ENCODE results near the gene ERFE.
A peak's percentile ranks its signal among the peaks of the same experiment; 100 is the strongest.

ERFE gene

DNA sequence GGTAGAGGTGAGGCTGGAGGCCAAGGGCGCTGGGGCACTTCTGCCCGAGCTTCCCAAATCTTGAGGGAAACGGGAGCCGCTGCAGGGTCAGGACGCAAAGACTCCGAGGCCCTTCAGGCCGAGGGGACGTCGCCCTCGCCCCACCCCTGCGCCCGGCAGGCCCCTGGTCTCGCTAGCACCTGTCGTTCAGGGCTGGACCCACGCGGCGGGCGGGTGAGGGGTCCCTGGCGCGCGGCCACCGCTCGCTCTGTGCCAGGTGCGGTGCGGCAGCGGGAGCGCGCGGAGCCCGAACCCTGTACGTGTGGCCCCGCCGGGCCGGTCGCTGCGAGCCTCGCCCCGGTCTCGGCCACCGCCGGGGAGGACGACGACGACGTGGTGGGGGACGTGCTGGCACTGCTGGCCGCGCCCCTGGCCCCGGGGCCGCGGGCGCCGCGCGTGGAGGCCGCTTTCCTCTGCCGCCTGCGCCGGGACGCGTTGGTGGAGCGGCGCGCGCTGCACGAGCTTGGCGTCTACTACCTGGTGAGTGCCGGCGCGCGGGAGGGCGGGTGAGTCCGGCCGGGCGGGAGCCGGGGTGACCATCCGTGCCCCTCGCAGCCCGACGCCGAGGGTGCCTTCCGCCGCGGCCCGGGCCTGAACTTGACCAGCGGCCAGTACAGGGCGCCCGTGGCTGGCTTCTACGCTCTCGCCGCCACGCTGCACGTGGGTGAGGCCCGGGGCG is 4.9 kb downstream of the ERFE start:
- TF ChIP-seq, protein P1, sequence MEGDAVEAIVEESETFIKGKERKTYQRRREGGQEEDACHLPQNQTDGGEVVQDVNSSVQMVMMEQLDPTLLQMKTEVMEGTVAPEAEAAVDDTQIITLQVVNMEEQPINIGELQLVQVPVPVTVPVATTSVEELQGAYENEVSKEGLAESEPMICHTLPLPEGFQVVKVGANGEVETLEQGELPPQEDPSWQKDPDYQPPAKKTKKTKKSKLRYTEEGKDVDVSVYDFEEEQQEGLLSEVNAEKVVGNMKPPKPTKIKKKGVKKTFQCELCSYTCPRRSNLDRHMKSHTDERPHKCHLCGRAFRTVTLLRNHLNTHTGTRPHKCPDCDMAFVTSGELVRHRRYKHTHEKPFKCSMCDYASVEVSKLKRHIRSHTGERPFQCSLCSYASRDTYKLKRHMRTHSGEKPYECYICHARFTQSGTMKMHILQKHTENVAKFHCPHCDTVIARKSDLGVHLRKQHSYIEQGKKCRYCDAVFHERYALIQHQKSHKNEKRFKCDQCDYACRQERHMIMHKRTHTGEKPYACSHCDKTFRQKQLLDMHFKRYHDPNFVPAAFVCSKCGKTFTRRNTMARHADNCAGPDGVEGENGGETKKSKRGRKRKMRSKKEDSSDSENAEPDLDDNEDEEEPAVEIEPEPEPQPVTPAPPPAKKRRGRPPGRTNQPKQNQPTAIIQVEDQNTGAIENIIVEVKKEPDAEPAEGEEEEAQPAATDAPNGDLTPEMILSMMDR (IDR thresholded peaks at IDR 0.05; ENCODE audit: unreplicated experiment in 3 of 3), result no peak
- H3K4me3 Mint-ChIP-seq, result peak overlapping the region in 1 of 3 experiments; percentile 41
- no peak overlapping the region for H3K27ac Mint-ChIP-seq
- H3K4me1 Mint-ChIP-seq, result peaks cover 11% of the 10 kb centered on the region
- H3K36me3 Mint-ChIP-seq (ENCODE audit: low read depth), result peaks cover 3% of the 10 kb centered on the region
- peaks cover 53% of the 10 kb centered on the region for H3K27me3 Mint-ChIP-seq (ENCODE audit: low read depth)
- no peaks in the 10 kb centered on the region for H3K9me3 Mint-ChIP-seq

DNA sequence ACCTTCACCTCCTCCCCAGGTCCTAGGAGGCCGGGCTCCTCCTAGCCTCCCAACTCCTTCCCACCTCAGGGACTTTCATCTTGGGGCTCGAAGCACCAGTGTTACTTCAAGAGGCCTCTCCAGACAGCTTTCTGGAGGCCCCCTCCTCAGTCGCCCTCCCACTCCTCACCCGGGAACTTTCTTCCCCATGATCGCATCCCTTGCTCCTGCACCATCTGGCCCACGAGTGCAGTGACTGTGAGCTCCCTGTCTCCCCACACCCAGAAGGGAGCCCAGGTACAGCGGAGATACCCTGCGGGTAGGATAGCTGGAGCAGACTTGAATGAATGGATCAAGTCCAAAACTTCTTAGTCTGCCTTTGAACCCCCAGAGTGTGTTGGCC is 6.1 kb downstream of the ERFE start:
- H3K9me3 Mint-ChIP-seq, result no peaks in the 10 kb centered on the region
- peak overlapping the region in 1 of 3 experiments; percentile 22 for H3K27ac Mint-ChIP-seq
- peak overlapping the region; percentile 59 to 67 (median 67) for H3K4me3 Mint-ChIP-seq
- H3K4me1 Mint-ChIP-seq, result peaks cover 10% of the 10 kb centered on the region
- H3K27me3 Mint-ChIP-seq (ENCODE audit: low read depth), result peaks cover 45% of the 10 kb centered on the region
- TF ChIP-seq, protein P1 (IDR thresholded peaks at IDR 0.05; ENCODE audit: unreplicated experiment in 3 of 3), result no peak
- H3K36me3 Mint-ChIP-seq (ENCODE audit: low read depth), result peaks cover 7% of the 10 kb centered on the region

- TF ChIP-seq, protein P1 (IDR thresholded peaks at IDR 0.05; ENCODE audit: unreplicated experiment in 3 of 3), result no peak
- no peak overlapping the region for H3K27ac Mint-ChIP-seq
- H3K4me3 Mint-ChIP-seq, result peak overlapping the region; percentile 59 to 67 (median 67)
- H3K27me3 Mint-ChIP-seq (ENCODE audit: low read depth), result peaks cover 44% of the 10 kb centered on the region
- H3K4me1 Mint-ChIP-seq, result peaks cover 13% of the 10 kb centered on the region
- peaks cover 11% of the 10 kb centered on the region for H3K36me3 Mint-ChIP-seq (ENCODE audit: low read depth)
- H3K9me3 Mint-ChIP-seq, result no peaks in the 10 kb centered on the region
Observed at GRCh38 chr2:238165288-238165921, 6.6 kb downstream of the ERFE start.

GRCh38 chr2:238166391-238167343 is 7.9 kb downstream of the ERFE start:
- Mint-ChIP-seq H3K36me3 (ENCODE audit: low read depth) (peaks cover 19% of the 10 kb centered on the region), H3K27me3 (ENCODE audit: low read depth) (peaks cover 33% of the 10 kb centered on the region), H3K4me1 (peaks cover 13% of the 10 kb centered on the region), H3K9me3 (no peaks in the 10 kb centered on the region), H3K27ac (no peak overlapping the region), H3K4me3 (no peak overlapping the region)
- TF ChIP-seq, protein P1 (IDR thresholded peaks at IDR 0.05; ENCODE audit: unreplicated experiment in 3 of 3), result no peak

DNA sequence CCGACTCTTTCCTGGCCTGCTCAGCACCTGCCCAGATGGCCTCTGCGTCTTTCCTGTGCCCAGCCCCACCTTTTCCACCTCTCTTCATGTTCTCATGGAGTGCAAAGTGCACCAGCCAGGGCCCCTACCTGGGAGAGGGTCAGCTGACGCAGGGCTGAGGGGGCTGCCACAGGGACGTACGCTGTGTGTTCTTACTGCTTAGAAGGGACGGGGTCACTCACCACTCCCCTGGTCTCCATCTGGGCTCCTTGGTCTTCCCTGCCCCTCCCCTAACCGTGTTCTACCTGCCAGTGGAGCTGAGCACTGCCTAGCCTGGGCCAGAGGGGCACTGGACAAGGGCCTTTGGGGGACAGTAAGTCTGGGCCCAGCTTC is 8.6 kb downstream of the ERFE start:
- H3K9me3 Mint-ChIP-seq, result no peaks in the 10 kb centered on the region
- peaks cover 13% of the 10 kb centered on the region for H3K4me1 Mint-ChIP-seq
- H3K27me3 Mint-ChIP-seq (ENCODE audit: low read depth), result peaks cover 31% of the 10 kb centered on the region
- TF ChIP-seq, protein P1 (IDR thresholded peaks at IDR 0.05; ENCODE audit: unreplicated experiment in 3 of 3), result no peak
- peaks cover 26% of the 10 kb centered on the region for H3K36me3 Mint-ChIP-seq (ENCODE audit: low read depth)
- no peak overlapping the region for H3K27ac Mint-ChIP-seq
- H3K4me3 Mint-ChIP-seq, result no peak overlapping the region

All from nephron (organoid).